ENCODE results near the gene STAC. TPM values are rescaled to one million over a fixed set of nuclear protein-coding genes. Genes with fewer than 3 reads are reported as not detected.
"Not testable (repeated sequence)": the region's sequence is repeated elsewhere in the genome, so short reads cannot be mapped to it uniquely, and the experiment has no call there.

The STAC gene
- total RNA-seq, 1 donor from 2014 or later = 51.4 TPM

- Histone ChIP-seq H3K27me3 (ENCODE audit: low read depth) (no peaks in the 10 kb centered on the region), H3K4me3 (no peak overlapping the region), H3K27ac (no peak overlapping the region), H3K36me3 (no peaks in the 10 kb centered on the region), H3K9me3 (no peaks in the 10 kb centered on the region), H3K4me1 (no peaks in the 10 kb centered on the region)
- intact Hi-C loops (cut with DNase I) = no loop called here
- DNase-seq = no peak
- ATAC-seq = no peak
- TF ChIP-seq CTCF (IDR thresholded peaks at IDR 0.05) = no peak
These were observed 77.4 kb downstream of the STAC start for GRCh38 chr3:36457667-36458066.

- Histone ChIP-seq H3K36me3 (no peaks in the 10 kb centered on the region), H3K27me3 (ENCODE audit: low read depth) (no peaks in the 10 kb centered on the region), H3K4me3 (no peak overlapping the region), H3K27ac (no peak overlapping the region), H3K4me1 (no peaks in the 10 kb centered on the region), H3K9me3 (no peaks in the 10 kb centered on the region)
- TF ChIP-seq CTCF (IDR thresholded peaks at IDR 0.05) = no peak
- intact Hi-C loops (cut with DNase I) = no loop called here
- DNase-seq (no peak), ATAC-seq (no peak)
These were observed 78.9 kb downstream of the STAC start for GRCh38 chr3:36459177-36459576.

GRCh38 chr3:36461597-36461996, 81.3 kb downstream of the STAC start:
- intact Hi-C loops (cut with DNase I) = no loop called here
- peaks cover 6% of the 10 kb centered on the region for H3K9me3 ChIP-seq
- H3K4me1 ChIP-seq = no peaks in the 10 kb centered on the region
- no peaks in the 10 kb centered on the region for H3K36me3 ChIP-seq
- no peaks in the 10 kb centered on the region for H3K27me3 ChIP-seq (ENCODE audit: low read depth)
- H3K27ac ChIP-seq = no peak overlapping the region
- ATAC-seq (no peak), DNase-seq (no peak)
- H3K4me3 ChIP-seq = no peak overlapping the region
- TF ChIP-seq CTCF (IDR thresholded peaks at IDR 0.05) = no peak

- H3K4me3 ChIP-seq; intact Hi-C loops (cut with DNase I); H3K9me3 ChIP-seq; H3K36me3 ChIP-seq; H3K27ac ChIP-seq; H3K27me3 ChIP-seq (ENCODE audit: low read depth): not testable (repeated sequence)
- peaks cover 13% of the 10 kb centered on the region for H3K4me1 ChIP-seq
- ATAC-seq (peak in 1 of 2 donors; percentile 43), DNase-seq (peak; percentile 70)
These were observed 91.7 kb downstream of the STAC start for GRCh38 chr3:36472045-36472444.

GRCh38 chr3:36475558-36475957, 95.3 kb downstream of the STAC start:
- no peak for TF ChIP-seq CTCF (IDR thresholded peaks at IDR 0.05)
- ATAC-seq = peak; percentile 52 to 63

GRCh38 chr3:36476286-36476942, 96.1 kb downstream of the STAC start:
- peak; percentile 53 to 59 for ATAC-seq
- peak; percentile 44 for DNase-seq
- no peaks in the 10 kb centered on the region for H3K9me3 ChIP-seq
- peaks cover 13% of the 10 kb centered on the region for H3K4me1 ChIP-seq
- H3K4me3 ChIP-seq = no peak overlapping the region
- H3K36me3 ChIP-seq = no peaks in the 10 kb centered on the region
- TF ChIP-seq CTCF (IDR thresholded peaks at IDR 0.05) = no peak
- intact Hi-C loops (cut with DNase I) = no loop called here
- H3K27me3 ChIP-seq (ENCODE audit: low read depth) = no peaks in the 10 kb centered on the region
- no peak overlapping the region for H3K27ac ChIP-seq

More at GRCh38 chr3:36475558-36475957, 95.3 kb downstream of the STAC start:
- H3K36me3 ChIP-seq = no peaks in the 10 kb centered on the region
- H3K4me1 ChIP-seq = peaks cover 13% of the 10 kb centered on the region
- H3K27ac ChIP-seq = no peak overlapping the region
- no peak overlapping the region for H3K4me3 ChIP-seq
- no peaks in the 10 kb centered on the region for H3K9me3 ChIP-seq
- no peaks in the 10 kb centered on the region for H3K27me3 ChIP-seq (ENCODE audit: low read depth)
- no peak for DNase-seq
- intact Hi-C loops (cut with DNase I) = no loop called here

All from lower lobe of right lung (tissue), 2 donors.